Esophagus (tissue), 2 donors: ENCODE results near the gene TMEM178B. TPM values are rescaled to one million over a fixed set of nuclear protein-coding genes. Genes with fewer than 3 reads are reported as not detected.

Experiments used
- H3K27ac ChIP-seq, 2 donors: one replicate each; pipeline ENCODE4 v1.5.1; 2013; ENCODE audit warnings: low read depth in 2 of 2, mild to moderate bottlenecking in 2 of 2, inconsistent platforms in 1 of 2, low read length in 1 of 2, moderate library complexity in 1 of 2
- H3K27me3 ChIP-seq, 2 donors: one replicate each; pipeline ENCODE4 v1.6.1; 2013; ENCODE audit warnings: low read length in 2 of 2, control low read depth in 1 of 2, mild to moderate bottlenecking in 1 of 2; ENCODE audit not compliant: insufficient read depth in 2 of 2, control insufficient read depth in 1 of 2
- H3K36me3 ChIP-seq, 2 donors: one replicate each; pipeline ENCODE4 v1.6.1; 2013; ENCODE audit warnings: low read length in 1 of 2; ENCODE audit not compliant: control insufficient read depth in 2 of 2, insufficient read depth in 2 of 2
- H3K4me1 ChIP-seq, 2 donors: one replicate each; pipeline ENCODE4 v1.6.1; 2013; ENCODE audit warnings: low read length in 1 of 2; ENCODE audit not compliant: control insufficient read depth in 2 of 2, insufficient read depth in 2 of 2
- H3K4me3 ChIP-seq, 2 donors: one replicate each; pipeline ENCODE4 v1.5.1; 2013; ENCODE audit warnings: low read length in 2 of 2, mild to moderate bottlenecking in 2 of 2, low read depth in 1 of 2, moderate library complexity in 1 of 2
- H3K9me3 ChIP-seq, 2 donors: one replicate each; pipeline ENCODE4 v1.6.1; 2013; ENCODE audit warnings: mild to moderate bottlenecking in 2 of 2, low read depth in 1 of 2, low read length in 1 of 2, moderate library complexity in 1 of 2; ENCODE audit not compliant: control insufficient read depth in 2 of 2, insufficient read depth in 1 of 2
- WGBS, 2 donors: extraction: QIAGEN DNeasy Blood & Tissue Kit; methylation state at CpG; one replicate each; pipeline ENCODE4 v1.1.7; 2013; 5-methylcytosine and 5-hydroxymethylcytosine counted together
- polyA plus RNA-seq, 2 donors: library from polyadenylated mRNA; stranded (reverse); fragments of 200-250 nt; gene quantifications; one replicate each; pipeline ENCODE4 v1.2.3, GENCODE V29; 2013
- donor health status: healthy with polysubstance abuse.
- donor health status: Bipolar disorder and iron deficiency.

TMEM178B gene
- polyA plus RNA-seq, 2 donors = 0.21 to 0.26 TPM

DNA sequence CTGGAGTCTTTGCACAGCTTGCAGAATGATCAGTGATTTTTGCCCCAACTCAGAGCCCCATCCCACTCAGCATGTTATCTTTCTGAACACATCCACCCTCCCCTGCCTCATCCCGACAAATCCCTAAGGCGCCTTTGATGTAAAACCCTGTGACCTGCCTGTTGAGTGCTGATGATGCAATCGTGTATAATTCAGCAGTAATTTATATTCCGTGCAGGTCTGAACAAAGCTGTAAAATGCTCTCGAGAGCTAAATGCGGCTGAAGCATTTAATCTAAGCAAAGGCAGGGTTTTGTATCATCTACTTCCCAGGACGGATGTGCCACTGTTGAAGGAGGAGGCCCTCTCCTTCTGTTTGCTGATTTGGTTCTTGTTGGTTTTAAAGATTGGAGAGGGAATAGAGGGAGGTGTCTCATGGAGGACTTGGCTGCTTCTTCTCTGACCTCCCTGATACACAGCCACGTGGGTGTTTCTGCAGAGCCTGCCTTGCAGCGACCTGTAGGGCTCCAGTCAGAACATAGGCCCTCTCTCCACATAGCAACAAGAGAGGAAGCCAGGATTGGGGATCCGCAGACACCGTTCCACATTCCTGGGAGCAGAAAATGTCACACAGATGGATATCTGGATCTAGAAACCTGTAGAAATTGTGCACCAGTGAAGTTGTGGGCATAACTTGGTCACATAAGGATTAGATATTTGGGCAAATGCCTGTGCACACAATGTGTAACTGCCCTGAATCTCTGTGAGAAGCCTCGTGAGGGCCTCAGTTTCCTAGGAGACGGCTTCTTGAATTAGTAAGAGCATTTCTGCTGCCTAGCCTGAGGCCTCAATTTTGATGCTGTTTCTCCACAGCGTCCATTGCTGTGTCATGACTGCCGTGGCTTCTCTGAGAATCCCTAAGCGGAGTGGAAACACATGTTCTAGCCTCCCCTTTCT, 387.2 kb downstream of the TMEM178B start:
- H3K4me1 ChIP-seq = peaks cover 0 to 11% of the 10 kb centered on the region in 2 donors
- no peaks in the 10 kb centered on the region for H3K36me3 ChIP-seq
- no peaks in the 10 kb centered on the region for H3K9me3 ChIP-seq
- no peaks in the 10 kb centered on the region for H3K27me3 ChIP-seq
- peak overlapping the region; percentile 72 for H3K27ac ChIP-seq
- H3K4me3 ChIP-seq = no peak overlapping the region
- WGBS, 2 donors = 40% methylated on average over 16 of the region's 16 CpGs

DNA sequence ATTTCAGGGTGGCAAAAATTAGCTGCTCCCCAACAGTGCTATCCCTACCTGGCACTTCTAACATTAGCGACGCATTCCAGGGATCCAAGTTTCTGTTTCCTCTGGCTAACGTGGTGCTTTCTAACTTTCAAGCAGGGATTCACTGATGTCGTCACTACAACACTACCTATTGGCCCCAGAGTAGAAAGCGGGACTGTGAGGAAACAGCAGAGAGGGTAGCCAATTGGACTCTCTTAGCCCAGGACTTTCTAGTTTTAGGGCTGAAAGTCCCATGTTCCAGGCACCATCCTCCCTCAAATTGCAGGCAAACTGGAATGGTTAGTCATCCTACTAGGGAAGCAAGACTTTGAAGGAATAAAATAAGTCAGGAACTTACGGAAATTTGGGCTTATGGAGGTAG, 388.1 kb downstream of the TMEM178B start:
- no peaks in the 10 kb centered on the region for H3K36me3 ChIP-seq
- no peak overlapping the region for H3K4me3 ChIP-seq
- peaks cover 0 to 11% of the 10 kb centered on the region in 2 donors for H3K4me1 ChIP-seq
- H3K9me3 ChIP-seq = no peaks in the 10 kb centered on the region
- peak overlapping the region in 1 of 2 donors; percentile 72 for H3K27ac ChIP-seq
- WGBS, 2 donors = 51 to 63% methylated on average over 6 of the region's 6 CpGs
- no peaks in the 10 kb centered on the region for H3K27me3 ChIP-seq

- Histone ChIP-seq H3K9me3 (no peaks in the 10 kb centered on the region), H3K27ac (no peak overlapping the region), H3K4me3 (no peak overlapping the region), H3K4me1 (peaks cover 0 to 11% of the 10 kb centered on the region in 2 donors), H3K36me3 (no peaks in the 10 kb centered on the region), H3K27me3 (no peaks in the 10 kb centered on the region)
- WGBS, 2 donors = 34 to 35% methylated on average over 4 of the region's 4 CpGs
Observed at GRCh38 chr7:141462958-141463357, 389.1 kb downstream of the TMEM178B start.

DNA sequence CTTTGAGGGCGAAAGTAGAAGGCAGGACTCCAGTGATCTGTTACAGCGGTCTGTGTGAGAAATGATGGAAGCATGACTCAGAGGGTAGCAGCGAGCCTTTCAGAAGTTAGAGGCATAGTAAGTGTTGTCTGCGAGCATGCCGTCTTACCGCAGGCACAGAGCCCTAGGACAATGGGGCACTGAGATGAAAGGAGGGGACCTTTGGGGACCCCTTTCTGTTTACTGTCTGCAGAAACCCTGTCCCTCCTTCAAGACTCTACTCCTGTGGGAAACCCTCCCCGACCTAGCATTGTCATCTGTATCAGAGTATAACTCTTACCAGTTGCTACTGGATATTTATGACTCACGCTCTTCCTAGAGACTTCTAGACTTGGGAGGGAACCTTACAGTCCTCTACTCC, 390.1 kb downstream of the TMEM178B start:
- no peaks in the 10 kb centered on the region for H3K36me3 ChIP-seq
- no peak overlapping the region for H3K27ac ChIP-seq
- H3K4me1 ChIP-seq = peaks cover 0 to 11% of the 10 kb centered on the region in 2 donors
- H3K4me3 ChIP-seq = no peak overlapping the region
- no peaks in the 10 kb centered on the region for H3K9me3 ChIP-seq
- WGBS, 2 donors = 69 to 71% methylated on average over 8 of the region's 8 CpGs
- no peaks in the 10 kb centered on the region for H3K27me3 ChIP-seq

GRCh38 chr7:141464551-141464950, 390.7 kb downstream of the TMEM178B start:
- Histone ChIP-seq H3K4me3 (no peak overlapping the region), H3K9me3 (no peaks in the 10 kb centered on the region), H3K27ac (no peak overlapping the region), H3K27me3 (no peaks in the 10 kb centered on the region), H3K36me3 (no peaks in the 10 kb centered on the region), H3K4me1 (peaks cover 0 to 11% of the 10 kb centered on the region in 2 donors)
- 89 to 92% methylated on average over 2 of the region's 2 CpGs for WGBS, 2 donors

DNA sequence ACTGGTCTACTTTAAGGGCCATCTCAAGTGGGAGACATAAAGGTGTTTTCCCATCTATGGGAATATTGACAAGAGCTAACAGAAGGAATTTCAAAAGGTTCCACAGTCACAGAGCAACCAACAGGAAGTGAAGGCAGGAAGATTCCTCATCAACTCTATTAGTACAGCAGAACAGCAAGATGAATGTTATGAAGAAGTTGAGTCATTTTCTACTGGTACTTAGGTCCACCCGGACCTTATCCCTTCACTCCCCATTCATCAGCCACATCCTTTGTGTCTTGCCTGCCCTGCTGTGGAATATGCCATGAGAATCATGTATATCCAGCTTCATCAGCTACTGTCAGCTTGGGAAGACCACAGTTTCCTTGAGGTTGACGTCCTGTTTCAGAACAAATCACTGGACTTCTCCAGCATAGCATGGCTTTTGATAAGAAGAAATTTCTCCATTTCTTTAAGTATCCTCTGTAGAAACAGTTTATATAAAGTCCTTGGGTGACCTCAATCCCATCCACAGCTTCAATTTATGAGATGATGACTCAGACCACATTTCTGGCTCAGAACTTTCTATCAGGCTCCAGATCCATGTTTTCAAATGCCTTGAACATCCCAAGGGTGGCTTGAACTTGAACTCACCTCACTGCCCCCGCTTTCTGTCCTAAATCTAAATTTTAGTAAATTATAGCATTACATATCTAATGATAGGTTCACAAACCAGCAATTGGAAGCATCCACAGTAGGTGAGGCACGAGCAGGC, 392.5 kb downstream of the TMEM178B start:
- Histone ChIP-seq H3K27ac (no peak overlapping the region), H3K27me3 (no peaks in the 10 kb centered on the region), H3K4me3 (no peak overlapping the region), H3K4me1 (peaks cover 0 to 8% of the 10 kb centered on the region in 2 donors), H3K9me3 (no peaks in the 10 kb centered on the region), H3K36me3 (peaks cover 0 to 2% of the 10 kb centered on the region in 2 donors)
- 62 to 72% methylated on average over 4 of the region's 4 CpGs for WGBS, 2 donors

DNA sequence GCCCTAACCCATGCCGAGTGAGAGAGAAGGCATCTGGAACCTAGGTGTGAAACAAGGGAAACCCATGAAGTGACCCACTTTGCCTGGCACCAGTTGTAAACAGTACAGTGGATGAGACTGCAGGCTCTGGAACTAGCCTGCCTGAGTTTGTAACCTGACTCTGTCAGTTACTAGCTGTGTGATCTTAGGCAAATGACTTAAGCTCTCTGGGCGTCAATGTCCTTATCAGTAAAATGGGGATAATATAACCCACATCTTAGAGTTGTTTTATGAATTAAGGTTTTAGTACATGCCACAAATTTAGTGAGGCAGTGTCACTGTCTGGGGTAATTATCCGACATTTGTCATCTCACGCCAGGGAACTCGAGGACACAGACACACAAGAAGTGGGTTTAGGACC, 394.5 kb downstream of the TMEM178B start:
- Histone ChIP-seq H3K36me3 (peaks cover 0 to 2% of the 10 kb centered on the region in 2 donors), H3K9me3 (no peaks in the 10 kb centered on the region), H3K27ac (no peak overlapping the region), H3K27me3 (no peaks in the 10 kb centered on the region), H3K4me1 (no peaks in the 10 kb centered on the region), H3K4me3 (no peak overlapping the region)
- WGBS, 2 donors = 85 to 90% methylated on average over 5 of the region's 5 CpGs

DNA sequence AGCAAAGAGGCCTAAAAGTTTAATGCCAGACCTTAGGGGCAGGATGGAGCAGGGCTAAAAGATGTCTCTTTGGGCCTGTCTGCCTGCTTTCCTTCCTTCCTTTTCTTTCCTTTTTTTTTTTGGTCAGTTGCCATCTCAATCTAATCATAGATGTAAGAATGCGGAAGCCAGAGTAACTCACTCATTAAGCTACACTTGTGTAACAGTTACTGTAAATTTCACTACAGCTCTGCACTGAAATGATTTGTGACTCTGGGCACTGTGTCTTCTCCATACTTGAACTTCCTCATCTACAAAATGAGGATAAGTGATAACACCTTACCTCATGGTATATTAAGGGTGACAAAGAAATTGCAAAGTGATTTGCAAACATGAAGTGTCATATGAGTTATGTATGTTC, 401.8 kb downstream of the TMEM178B start:
- Histone ChIP-seq H3K4me3 (no peak overlapping the region), H3K9me3 (no peaks in the 10 kb centered on the region), H3K4me1 (no peaks in the 10 kb centered on the region), H3K27ac (no peak overlapping the region), H3K27me3 (no peaks in the 10 kb centered on the region), H3K36me3 (peaks cover 0 to 2% of the 10 kb centered on the region in 2 donors)
- WGBS, 2 donors = 59 to 78% methylated on average over 1 of the region's 1 CpG

DNA sequence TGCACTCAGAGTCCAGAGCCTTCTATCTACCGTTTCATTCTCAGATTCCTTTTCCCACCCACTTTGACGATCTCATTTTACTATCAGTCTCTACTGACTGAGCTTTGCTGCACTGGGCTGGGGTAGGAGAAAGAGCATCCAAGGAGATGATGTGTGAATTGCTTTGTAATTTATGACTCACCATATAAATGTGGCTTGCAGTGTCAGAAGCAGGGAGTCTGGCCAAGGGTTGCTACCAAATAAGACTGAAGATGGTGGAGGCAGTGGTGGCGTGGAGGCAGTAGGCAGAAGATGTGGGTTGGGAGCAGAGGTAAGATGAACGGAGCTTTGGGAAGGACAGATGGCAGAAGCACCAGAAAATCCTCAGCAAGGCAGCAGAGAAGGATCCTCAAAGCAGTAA, 404.0 kb downstream of the TMEM178B start:
- Histone ChIP-seq H3K27ac (no peak overlapping the region), H3K4me1 (no peaks in the 10 kb centered on the region)
- WGBS, 2 donors = 64 to 73% methylated on average over 4 of the region's 4 CpGs

More for the DNA sequence above, 404.0 kb downstream of the TMEM178B start:
- H3K4me3 ChIP-seq = no peak overlapping the region
- no peaks in the 10 kb centered on the region for H3K36me3 ChIP-seq
- H3K27me3 ChIP-seq = no peaks in the 10 kb centered on the region
- no peaks in the 10 kb centered on the region for H3K9me3 ChIP-seq
